HepG2 (cell line): ENCODE results near the gene NPBWR2. TPM values are rescaled to one million over a fixed set of nuclear protein-coding genes. Genes with fewer than 3 reads are reported as not detected.

ENCODE experiments used
- AGO2 ChIP-seq: fragments of 200-400 bp; formaldehyde crosslinking; optimal IDR thresholded peaks from 2 replicates; pipeline ENCODE3; 2017; ENCODE audit warnings: mild to moderate bottlenecking, low read depth, low read length, moderate library complexity
- CHD2 ChIP-seq: IDR thresholded peaks from 2 replicates; pipeline ENCODE4 v1.6.1; 2011; ENCODE audit warnings: low read depth, low read length, improper control_type of control experiment
- DPF2 ChIP-seq: sonication (generic); formaldehyde crosslinking; IDR thresholded peaks from 2 replicates; pipeline ENCODE4 v1.4.0; 2020; ENCODE audit warnings: mild to moderate bottlenecking, low read depth, missing genetic modification reagents, borderline replicate concordance
- EEA1 ChIP-seq: sonication (generic); formaldehyde crosslinking; IDR thresholded peaks from 2 replicates; pipeline ENCODE4 v1.5.1; 2020; ENCODE audit warnings: mild to moderate bottlenecking, missing genetic modification reagents, borderline replicate concordance
- ELF4 ChIP-seq: sonication (generic); formaldehyde crosslinking; IDR thresholded peaks from 2 replicates; pipeline ENCODE4 v1.5.0; 2020; ENCODE audit warnings: missing genetic modification reagents, mild to moderate bottlenecking, moderate library complexity, borderline replicate concordance
- FOSL2 ChIP-seq: sonication (generic); formaldehyde crosslinking; IDR thresholded peaks from 2 replicates; pipeline ENCODE4 v1.4.0; 2020; ENCODE audit warnings: missing genetic modification reagents
- MEIS1 ChIP-seq: sonication (generic); formaldehyde crosslinking; IDR thresholded peaks from 2 replicates; pipeline ENCODE4 v1.9.0; 2021; ENCODE audit warnings: mild to moderate bottlenecking, missing genetic modification reagents, moderate library complexity, borderline replicate concordance
- PRMT3 ChIP-seq: sonication (generic); formaldehyde crosslinking; IDR thresholded peaks from 2 replicates; pipeline ENCODE4 v1.8.1; 2022; ENCODE audit warnings: low read depth, mild to moderate bottlenecking, moderate library complexity, missing genetic modification reagents, borderline replicate concordance
- RARG ChIP-seq: sonication (generic); formaldehyde crosslinking; IDR thresholded peaks from 2 replicates; pipeline ENCODE4 v1.4.0; 2020; ENCODE audit warnings: low read depth, mild to moderate bottlenecking, missing genetic modification reagents
- SOX13 ChIP-seq, 3 experiments: fragments of 450-650 bp in 1 of 3; sonication (generic) in 1 of 3; formaldehyde crosslinking in 1 of 3; IDR thresholded peaks in 2 of 3; conservative IDR thresholded peaks in 1 of 3; 2 replicates each; pipeline versions ENCODE4 v1.5.0 to v1.6.1; 2016 to 2020; ENCODE audit warnings: antibody characterized with exemption in 1 of 3, mild to moderate bottlenecking in 1 of 3, missing compliant biosample characterization in 1 of 3, missing genetic modification reagents in 1 of 3, moderate library complexity in 1 of 3
- TARDBP ChIP-seq: sonication (generic); formaldehyde crosslinking; IDR thresholded peaks from 2 replicates; pipeline ENCODE4 v1.8.0; 2022; ENCODE audit warnings: mild to moderate bottlenecking, missing genetic modification reagents
- ZNF207 ChIP-seq: fragments of 450-650 bp; IDR thresholded peaks from 2 replicates; pipeline ENCODE4 v1.6.1; 2016; ENCODE audit warnings: antibody characterized with exemption, borderline replicate concordance
- ZNF496 ChIP-seq: sonication (generic); formaldehyde crosslinking; IDR thresholded peaks from 2 replicates; pipeline ENCODE4 v1.8.1; 2023; ENCODE audit warnings: mild to moderate bottlenecking, moderate library complexity, missing genetic modification reagents; ENCODE audit not compliant: insufficient replicate concordance
- ZNF691 ChIP-seq: sonication (generic); formaldehyde crosslinking; IDR thresholded peaks from 2 replicates; pipeline ENCODE4 v1.4.0; 2020; ENCODE audit warnings: missing genetic modification reagents, low read depth, mild to moderate bottlenecking, borderline replicate concordance
- ZSCAN29 ChIP-seq: sonication (generic); formaldehyde crosslinking; conservative IDR thresholded peaks from 2 replicates; pipeline ENCODE4 v1.4.0; 2020; ENCODE audit warnings: mild to moderate bottlenecking, missing genetic modification reagents
- polyA plus RNA-seq, 8 experiments: library from polyadenylated mRNA; depleted of rRNA in 3 of 8; stranded (reverse) in 7 of 8; unstranded in 1 of 8; fragments of >200 nt; fragmentation: Illumina TruSeq in 4 of 8; extraction: Trizol in 4 of 8; gene quantifications; 2 replicates each; pipeline versions ENCODE4 v1.2.1 to v1.2.3, GENCODE V29; 2011 to 2016; ENCODE audit warnings: low read depth in 4 of 8, missing spikeins in 1 of 8, mixed read lengths in 1 of 8; ENCODE audit not compliant: insufficient read depth in 1 of 8
- total RNA-seq, 5 experiments: library from RNA; depleted of rRNA; stranded (reverse); fragments of >200 nt; fragmentation: Illumina TruSeq; extraction: Trizol; gene quantifications; 2 replicates each; pipeline ENCODE4 v1.2.3, GENCODE V29; 2016; ENCODE audit warnings: low read depth in 1 of 5
- TF ChIP-seq, protein P1 (sequence below): sonication (generic); formaldehyde crosslinking; IDR thresholded peaks from 2 replicates; pipeline ENCODE4 v1.4.0; 2020; ENCODE audit warnings: missing genetic modification reagents
- TF ChIP-seq, protein P2 (sequence below), 2 experiments: IDR thresholded peaks; 2 replicates each; pipeline ENCODE4 v1.6.1; 2011 to 2012; ENCODE audit warnings: low read length in 2 of 2, borderline replicate concordance in 1 of 2, low read depth in 1 of 2, mild to moderate bottlenecking in 1 of 2, moderate library complexity in 1 of 2

The NPBWR2 gene
- total and polyA plus RNA-seq, 2 of the 13 experiments (the other 11 are each of a cell fraction or from before 2014, with no cell fraction given), result not detected

GRCh38 chr20:64101731-64102621 is 5.4 kb downstream of the NPBWR2 start (continued):
- TF ChIP-seq, protein P1, sequence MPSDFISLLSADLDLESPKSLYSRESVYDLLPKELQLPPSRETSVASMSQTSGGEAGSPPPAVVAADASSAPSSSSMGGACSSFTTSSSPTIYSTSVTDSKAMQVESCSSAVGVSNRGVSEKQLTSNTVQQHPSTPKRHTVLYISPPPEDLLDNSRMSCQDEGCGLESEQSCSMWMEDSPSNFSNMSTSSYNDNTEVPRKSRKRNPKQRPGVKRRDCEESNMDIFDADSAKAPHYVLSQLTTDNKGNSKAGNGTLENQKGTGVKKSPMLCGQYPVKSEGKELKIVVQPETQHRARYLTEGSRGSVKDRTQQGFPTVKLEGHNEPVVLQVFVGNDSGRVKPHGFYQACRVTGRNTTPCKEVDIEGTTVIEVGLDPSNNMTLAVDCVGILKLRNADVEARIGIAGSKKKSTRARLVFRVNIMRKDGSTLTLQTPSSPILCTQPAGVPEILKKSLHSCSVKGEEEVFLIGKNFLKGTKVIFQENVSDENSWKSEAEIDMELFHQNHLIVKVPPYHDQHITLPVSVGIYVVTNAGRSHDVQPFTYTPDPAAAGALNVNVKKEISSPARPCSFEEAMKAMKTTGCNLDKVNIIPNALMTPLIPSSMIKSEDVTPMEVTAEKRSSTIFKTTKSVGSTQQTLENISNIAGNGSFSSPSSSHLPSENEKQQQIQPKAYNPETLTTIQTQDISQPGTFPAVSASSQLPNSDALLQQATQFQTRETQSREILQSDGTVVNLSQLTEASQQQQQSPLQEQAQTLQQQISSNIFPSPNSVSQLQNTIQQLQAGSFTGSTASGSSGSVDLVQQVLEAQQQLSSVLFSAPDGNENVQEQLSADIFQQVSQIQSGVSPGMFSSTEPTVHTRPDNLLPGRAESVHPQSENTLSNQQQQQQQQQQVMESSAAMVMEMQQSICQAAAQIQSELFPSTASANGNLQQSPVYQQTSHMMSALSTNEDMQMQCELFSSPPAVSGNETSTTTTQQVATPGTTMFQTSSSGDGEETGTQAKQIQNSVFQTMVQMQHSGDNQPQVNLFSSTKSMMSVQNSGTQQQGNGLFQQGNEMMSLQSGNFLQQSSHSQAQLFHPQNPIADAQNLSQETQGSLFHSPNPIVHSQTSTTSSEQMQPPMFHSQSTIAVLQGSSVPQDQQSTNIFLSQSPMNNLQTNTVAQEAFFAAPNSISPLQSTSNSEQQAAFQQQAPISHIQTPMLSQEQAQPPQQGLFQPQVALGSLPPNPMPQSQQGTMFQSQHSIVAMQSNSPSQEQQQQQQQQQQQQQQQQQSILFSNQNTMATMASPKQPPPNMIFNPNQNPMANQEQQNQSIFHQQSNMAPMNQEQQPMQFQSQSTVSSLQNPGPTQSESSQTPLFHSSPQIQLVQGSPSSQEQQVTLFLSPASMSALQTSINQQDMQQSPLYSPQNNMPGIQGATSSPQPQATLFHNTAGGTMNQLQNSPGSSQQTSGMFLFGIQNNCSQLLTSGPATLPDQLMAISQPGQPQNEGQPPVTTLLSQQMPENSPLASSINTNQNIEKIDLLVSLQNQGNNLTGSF (CRISPR knock-in tag), result no peak
- TF ChIP-seq SOX13 (IDR thresholded peaks at IDR 0.05) (no peak), SOX13 (CRISPR knock-in tag; conservative IDR thresholded peaks at IDR 0.05 in 1 of 2, IDR thresholded peaks at IDR 0.05 in 1 of 2) (no peak; a peak in 1 of 4 replicates), ZNF691 (CRISPR knock-in tag) (peak; percentile 84; the same call in 1 of the 2 replicates), PRMT3 (CRISPR knock-in tag) (no peak), AGO2 (no peak), ZNF207 (no peak), RARG (no peak), CHD2 (no peak), ZSCAN29 (CRISPR knock-in tag) (no peak), FOSL2 (CRISPR knock-in tag) (peak; percentile 15; the same call in 1 of the 2 replicates), EEA1 (CRISPR knock-in tag) (no peak), DPF2 (CRISPR knock-in tag) (no peak), MEIS1 (peak; percentile 54; the same call in 1 of the 2 replicates), TARDBP (CRISPR knock-in tag) (no peak), ELF4 (CRISPR knock-in tag) (no peak), ZNF496 (CRISPR knock-in tag) (no peak)
- TF ChIP-seq, protein P2, sequence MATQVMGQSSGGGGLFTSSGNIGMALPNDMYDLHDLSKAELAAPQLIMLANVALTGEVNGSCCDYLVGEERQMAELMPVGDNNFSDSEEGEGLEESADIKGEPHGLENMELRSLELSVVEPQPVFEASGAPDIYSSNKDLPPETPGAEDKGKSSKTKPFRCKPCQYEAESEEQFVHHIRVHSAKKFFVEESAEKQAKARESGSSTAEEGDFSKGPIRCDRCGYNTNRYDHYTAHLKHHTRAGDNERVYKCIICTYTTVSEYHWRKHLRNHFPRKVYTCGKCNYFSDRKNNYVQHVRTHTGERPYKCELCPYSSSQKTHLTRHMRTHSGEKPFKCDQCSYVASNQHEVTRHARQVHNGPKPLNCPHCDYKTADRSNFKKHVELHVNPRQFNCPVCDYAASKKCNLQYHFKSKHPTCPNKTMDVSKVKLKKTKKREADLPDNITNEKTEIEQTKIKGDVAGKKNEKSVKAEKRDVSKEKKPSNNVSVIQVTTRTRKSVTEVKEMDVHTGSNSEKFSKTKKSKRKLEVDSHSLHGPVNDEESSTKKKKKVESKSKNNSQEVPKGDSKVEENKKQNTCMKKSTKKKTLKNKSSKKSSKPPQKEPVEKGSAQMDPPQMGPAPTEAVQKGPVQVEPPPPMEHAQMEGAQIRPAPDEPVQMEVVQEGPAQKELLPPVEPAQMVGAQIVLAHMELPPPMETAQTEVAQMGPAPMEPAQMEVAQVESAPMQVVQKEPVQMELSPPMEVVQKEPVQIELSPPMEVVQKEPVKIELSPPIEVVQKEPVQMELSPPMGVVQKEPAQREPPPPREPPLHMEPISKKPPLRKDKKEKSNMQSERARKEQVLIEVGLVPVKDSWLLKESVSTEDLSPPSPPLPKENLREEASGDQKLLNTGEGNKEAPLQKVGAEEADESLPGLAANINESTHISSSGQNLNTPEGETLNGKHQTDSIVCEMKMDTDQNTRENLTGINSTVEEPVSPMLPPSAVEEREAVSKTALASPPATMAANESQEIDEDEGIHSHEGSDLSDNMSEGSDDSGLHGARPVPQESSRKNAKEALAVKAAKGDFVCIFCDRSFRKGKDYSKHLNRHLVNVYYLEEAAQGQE (IDR thresholded peaks at IDR 0.05; ENCODE audit: borderline replicate concordance in 1 of 2, low read depth in 1 of 2, low read length in 2 of 2), result no peak
